ENCODE results near the gene MPHOSPH10.

- no peak for TF ChIP-seq REST (IDR thresholded peaks at IDR 0.05; ENCODE audit: insufficient read depth in 1 of 2, low read depth in 2 of 2, low read length in 2 of 2)
- no peak for TF ChIP-seq POLR2AphosphoS5 (IDR thresholded peaks at IDR 0.05; ENCODE audit: low read depth, low read length)
- no peak for TF ChIP-seq SIN3A (IDR thresholded peaks at IDR 0.05; ENCODE audit: borderline replicate concordance, insufficient read depth, low read length)
- TF ChIP-seq TAF1 (IDR thresholded peaks at IDR 0.05; ENCODE audit: borderline replicate concordance, insufficient read depth, low read length) = no peak
Measured at GRCh38 chr2:71120195-71120594, 10.2 kb upstream of the MPHOSPH10 start.
